OCI-LY3 (cell line): ENCODE data around the gene DOP1A.

Experiments used
- EZH2phosphoT487 ChIP-seq: fragments of 200-600 bp; shearing (Covaris generic); IDR thresholded peaks from 2 replicates; pipeline ENCODE4 v1.6.1; 2018; ENCODE audit warnings: antibody characterized with exemption, mixed run types, low read depth
- TF ChIP-seq, protein P1 (sequence below): fragments of 200-600, 300-600 bp; sonication (generic); IDR thresholded peaks from 2 replicates; pipeline ENCODE4 v1.5.1; 2014; ENCODE audit warnings: antibody characterized with exemption, low read length, low read depth

DNA sequence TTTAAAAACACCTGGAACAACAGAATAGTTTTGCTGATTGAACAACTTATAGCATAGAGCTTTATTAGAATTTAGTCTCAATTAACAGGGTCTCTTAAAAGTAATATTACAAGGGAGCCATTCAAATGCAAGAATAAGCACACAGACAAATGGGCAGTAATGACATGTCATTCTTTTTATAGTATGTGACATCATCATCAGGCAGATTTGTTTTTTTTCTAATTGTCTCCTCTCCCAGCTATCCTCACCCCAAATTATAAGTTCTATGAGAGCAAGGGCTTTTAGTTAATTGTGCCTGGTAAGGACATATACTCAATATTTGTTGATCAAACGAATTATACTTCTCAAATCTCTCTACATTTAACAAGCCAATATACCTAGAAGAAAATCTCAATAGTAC lies 114.6 kb downstream of the DOP1A start:
- TF ChIP-seq, protein P1, sequence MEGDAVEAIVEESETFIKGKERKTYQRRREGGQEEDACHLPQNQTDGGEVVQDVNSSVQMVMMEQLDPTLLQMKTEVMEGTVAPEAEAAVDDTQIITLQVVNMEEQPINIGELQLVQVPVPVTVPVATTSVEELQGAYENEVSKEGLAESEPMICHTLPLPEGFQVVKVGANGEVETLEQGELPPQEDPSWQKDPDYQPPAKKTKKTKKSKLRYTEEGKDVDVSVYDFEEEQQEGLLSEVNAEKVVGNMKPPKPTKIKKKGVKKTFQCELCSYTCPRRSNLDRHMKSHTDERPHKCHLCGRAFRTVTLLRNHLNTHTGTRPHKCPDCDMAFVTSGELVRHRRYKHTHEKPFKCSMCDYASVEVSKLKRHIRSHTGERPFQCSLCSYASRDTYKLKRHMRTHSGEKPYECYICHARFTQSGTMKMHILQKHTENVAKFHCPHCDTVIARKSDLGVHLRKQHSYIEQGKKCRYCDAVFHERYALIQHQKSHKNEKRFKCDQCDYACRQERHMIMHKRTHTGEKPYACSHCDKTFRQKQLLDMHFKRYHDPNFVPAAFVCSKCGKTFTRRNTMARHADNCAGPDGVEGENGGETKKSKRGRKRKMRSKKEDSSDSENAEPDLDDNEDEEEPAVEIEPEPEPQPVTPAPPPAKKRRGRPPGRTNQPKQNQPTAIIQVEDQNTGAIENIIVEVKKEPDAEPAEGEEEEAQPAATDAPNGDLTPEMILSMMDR, result no peak
- no peak for TF ChIP-seq EZH2phosphoT487
